HUDEP-2 (cell line): Measurements from ENCODE around the gene RAB8B.

Experiments
- DNase-seq, 76 experiments: peaks; one replicate each; lab custom pipeline; 2025; ENCODE audit not compliant: unreplicated experiment in 76 of 76; lab: John Stamatoyannopoulos, UW

RAB8B gene

DNA sequence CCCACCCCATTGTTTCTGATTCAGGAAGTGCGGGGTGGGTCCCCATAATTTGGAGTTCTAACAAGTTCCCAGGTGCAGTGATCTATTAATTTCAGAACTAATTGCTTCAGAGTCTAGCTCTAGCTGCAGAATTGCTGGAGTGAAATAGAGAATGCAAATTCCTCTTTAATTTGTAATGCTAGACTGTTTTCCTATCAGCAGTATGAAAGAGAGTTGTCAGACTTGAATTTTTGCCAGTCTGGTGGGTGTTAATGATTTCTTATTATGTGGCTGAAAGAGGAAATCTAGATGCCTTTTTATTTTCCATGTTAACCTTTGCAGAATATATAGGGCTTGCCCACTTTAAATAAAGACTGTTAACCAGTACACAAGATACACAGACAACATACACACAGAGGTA, 111.7 kb downstream of the RAB8B start:
- no peak for DNase-seq

DNA sequence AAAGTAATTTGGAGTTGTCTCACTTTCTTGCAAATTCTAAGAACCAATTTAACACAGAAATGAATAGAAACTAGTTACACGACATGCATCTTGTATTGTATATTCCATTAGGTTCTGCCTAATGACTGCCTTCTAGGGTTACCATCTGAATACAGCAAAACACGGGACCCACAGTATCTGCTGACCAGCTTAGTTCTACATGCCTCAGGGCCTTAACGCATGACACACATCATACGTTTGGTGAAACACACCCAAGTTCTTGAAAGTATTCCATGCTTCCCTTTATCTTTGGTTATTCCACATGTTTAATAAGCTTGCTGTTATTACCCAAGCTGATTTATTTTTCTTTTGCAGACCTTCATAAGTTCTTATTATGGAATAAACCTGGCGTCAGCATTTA, 115.9 kb downstream of the RAB8B start:
- DNase-seq, result no peak

DNA sequence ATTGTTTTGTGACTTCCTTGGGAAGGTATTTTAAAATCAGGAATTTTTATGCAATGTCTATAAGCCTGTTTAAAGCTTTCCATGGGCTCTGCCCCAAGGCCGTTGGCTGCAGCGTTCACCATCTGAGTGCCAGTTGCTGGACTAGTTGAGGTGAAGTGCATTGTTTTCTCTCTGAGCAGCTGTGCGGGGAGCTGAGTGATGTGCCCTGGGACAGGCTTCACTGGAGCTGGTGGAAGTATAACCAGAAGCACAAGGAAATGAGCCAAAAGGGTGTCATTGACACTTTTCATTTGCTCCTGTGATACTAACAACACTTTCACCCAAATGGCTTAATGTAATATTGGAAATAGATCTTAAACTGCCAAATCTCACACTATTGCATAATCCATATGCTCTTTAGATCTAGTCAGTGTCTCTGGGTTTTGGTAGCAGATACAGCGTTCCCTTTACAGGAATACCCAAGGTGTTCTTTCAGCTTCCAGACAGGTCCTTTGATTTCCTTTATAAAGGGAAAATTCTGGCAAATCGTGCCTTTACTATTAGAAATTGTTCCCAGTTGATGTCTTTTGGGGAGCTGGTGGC, 117.2 kb downstream of the RAB8B start:
- no peak for DNase-seq

DNA sequence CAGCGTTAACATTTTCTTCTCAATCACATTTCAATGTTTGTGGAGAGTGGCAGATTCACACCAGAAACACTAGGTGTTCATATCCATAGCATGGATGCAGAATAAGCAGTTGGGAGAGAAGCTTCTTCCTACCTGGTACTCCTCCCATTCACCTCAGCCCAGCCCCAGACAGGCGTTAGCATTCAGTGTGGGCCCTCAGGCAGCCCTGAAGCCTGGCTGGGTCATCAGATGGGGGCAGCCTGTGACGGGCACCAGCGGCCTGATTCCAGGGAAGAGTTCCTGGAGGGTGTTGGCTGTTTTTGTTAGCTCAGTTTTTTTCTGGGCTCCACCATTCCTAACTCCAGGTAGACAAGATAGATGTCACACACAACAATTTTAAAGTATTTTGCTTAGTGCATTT, 119.1 kb downstream of the RAB8B start:
- DNase-seq, result no peak

GRCh38 chr15:63308947-63309346, 119.5 kb downstream of the RAB8B start:
- no peak for DNase-seq

DNA sequence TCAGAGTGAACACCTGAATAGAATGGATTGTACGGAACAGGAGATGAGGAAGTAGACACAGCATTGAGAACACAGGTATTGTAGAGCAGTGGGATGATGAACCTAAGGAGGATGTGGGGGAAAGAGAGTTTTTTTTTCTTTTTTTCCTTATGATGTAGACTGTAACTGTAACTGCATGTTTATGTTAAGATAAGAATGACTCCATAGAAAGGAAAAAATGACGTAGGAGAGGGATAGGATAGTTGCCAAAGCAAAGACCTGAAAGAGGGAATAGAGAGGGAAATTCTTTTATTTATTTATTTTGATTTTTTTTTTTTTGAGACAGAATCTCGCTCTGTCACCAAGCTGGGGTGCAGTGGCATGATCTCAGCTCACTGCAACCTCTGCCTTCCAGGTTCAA, 121.2 kb downstream of the RAB8B start:
- DNase-seq, result no peak

DNA sequence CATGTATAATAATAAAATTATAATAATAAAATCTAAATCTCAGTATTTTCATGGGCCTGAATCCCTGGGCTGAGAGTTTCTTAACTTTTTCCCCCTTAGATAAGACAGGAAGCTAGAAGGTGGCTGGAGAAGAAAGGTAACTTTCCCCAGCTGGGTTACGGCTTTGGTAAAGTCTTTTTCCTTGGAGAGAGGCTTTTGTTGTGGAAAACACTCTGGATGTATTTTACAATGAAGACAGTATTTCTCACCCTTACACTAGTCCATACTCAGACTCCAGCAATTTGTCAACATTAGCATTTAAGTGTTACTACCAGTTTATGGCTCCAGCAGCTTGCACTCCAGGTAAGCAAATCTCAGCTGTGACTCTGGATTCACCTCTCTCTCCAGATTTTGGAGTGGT, 122.9 kb downstream of the RAB8B start:
- no peak for DNase-seq

DNA sequence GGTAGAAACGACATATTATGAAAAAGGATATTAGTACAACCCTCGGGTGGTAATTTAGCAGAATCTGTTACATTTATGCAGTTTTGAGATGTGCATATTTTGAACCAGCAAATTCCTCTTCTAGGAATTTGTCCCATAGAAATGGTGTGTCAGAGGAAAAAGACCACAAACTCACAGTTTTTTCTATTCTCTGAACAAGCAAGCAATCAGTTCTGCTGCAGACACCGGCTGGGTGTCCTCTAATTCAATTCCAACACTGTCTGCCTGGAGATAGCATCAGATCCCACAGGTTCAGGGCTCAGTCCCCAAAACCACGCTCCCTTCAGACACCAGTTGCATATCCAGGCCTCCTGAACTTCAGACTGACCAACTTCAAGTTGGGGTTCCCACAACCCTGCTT, 124.4 kb downstream of the RAB8B start:
- no peak for DNase-seq

DNA sequence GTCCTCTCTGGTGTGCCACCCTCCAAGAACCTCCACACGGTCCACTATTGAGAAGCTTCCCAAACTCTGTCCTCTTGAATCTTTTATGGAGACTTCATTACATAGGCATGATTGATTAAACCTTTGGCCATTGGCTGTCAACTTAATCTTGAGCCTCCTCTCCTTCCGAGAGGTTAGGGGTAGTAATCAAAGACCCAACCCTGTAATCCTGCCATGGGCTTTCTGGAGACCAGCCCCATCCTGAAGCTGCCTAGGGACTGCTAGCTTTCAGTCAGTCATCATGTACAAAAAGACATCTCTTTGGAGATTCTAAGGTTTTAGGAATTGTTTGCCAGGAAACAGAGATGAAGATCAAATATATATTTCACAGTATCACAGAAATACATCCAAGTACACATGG, 125.0 kb downstream of the RAB8B start:
- no peak for DNase-seq
